ENCODE data around the gene BCHE. TPM values are rescaled to one million over a fixed set of nuclear protein-coding genes. Genes with fewer than 3 reads are reported as not detected.

Gene BCHE
- polyA plus RNA-seq, 4 donors, result 11.7 to 15.9 (median 12.6) TPM

- no peak for DNase-seq (ENCODE audit: low read depth in 4 of 4, low spot score in 3 of 4)
These were observed 82.8 kb downstream of the BCHE start for GRCh38 chr3:165754219-165755007.

GRCh38 chr3:165753560-165753959, 83.7 kb downstream of the BCHE start:
- no peak for DNase-seq (ENCODE audit: low read depth in 4 of 4, low spot score in 3 of 4)

GRCh38 chr3:165751637-165752036, 85.6 kb downstream of the BCHE start:
- no peak for DNase-seq (ENCODE audit: low read depth in 4 of 4, low spot score in 3 of 4)

GRCh38 chr3:165749821-165750220, 87.4 kb downstream of the BCHE start:
- no peak for DNase-seq (ENCODE audit: low read depth in 4 of 4, low spot score in 3 of 4)

- no peak for DNase-seq (ENCODE audit: low read depth in 4 of 4, low spot score in 3 of 4)
These were observed 88.0 kb downstream of the BCHE start for GRCh38 chr3:165749241-165749640.

- DNase-seq (ENCODE audit: low read depth in 4 of 4, low spot score in 3 of 4), result no peak
These were observed 89.1 kb downstream of the BCHE start for GRCh38 chr3:165748094-165748493.

- no peak for DNase-seq (ENCODE audit: low read depth in 4 of 4, low spot score in 3 of 4)
These were observed 90.3 kb downstream of the BCHE start for GRCh38 chr3:165746874-165747273.

- no peak for DNase-seq (ENCODE audit: low read depth in 4 of 4, low spot score in 3 of 4)
These were observed 93.2 kb downstream of the BCHE start for GRCh38 chr3:165744025-165744424.

- DNase-seq (ENCODE audit: low read depth in 4 of 4, low spot score in 3 of 4), result peak in 2 of 4 donors; percentile 1 to 5
These were observed 94.9 kb downstream of the BCHE start for GRCh38 chr3:165742351-165742750.

GRCh38 chr3:165729756-165730155, 107.5 kb downstream of the BCHE start:
- no peak for DNase-seq (ENCODE audit: low read depth in 4 of 4, low spot score in 3 of 4)

- DNase-seq (ENCODE audit: low read depth in 4 of 4, low spot score in 3 of 4), result no peak
These were observed 108.3 kb downstream of the BCHE start for GRCh38 chr3:165728924-165729323.

GRCh38 chr3:165725296-165725695, 111.9 kb downstream of the BCHE start:
- DNase-seq (ENCODE audit: low read depth in 4 of 4, low spot score in 3 of 4), result no peak
